HUES48 (cell line): ENCODE data around the gene CNGA3.
"Not testable (repeated sequence)": the region's sequence is repeated elsewhere in the genome, so short reads cannot be mapped to it uniquely, and the experiment has no call there.

Experiments
- H3K27ac ChIP-seq: one replicate; pipeline ENCODE4 v1.7.0; 2013; ENCODE audit warnings: low read depth, low read length, inconsistent platforms
- H3K27me3 ChIP-seq: 2 replicates; pipeline ENCODE4 v1.6.1; 2013; ENCODE audit warnings: mild to moderate bottlenecking, low read length; ENCODE audit not compliant: control insufficient read depth, insufficient read depth
- H3K36me3 ChIP-seq: 2 replicates; pipeline ENCODE4 v1.6.1; 2013; ENCODE audit warnings: low read length; ENCODE audit not compliant: control insufficient read depth, insufficient read depth
- H3K4me1 ChIP-seq: 2 replicates; pipeline ENCODE4 v1.6.1; 2013; ENCODE audit warnings: mild to moderate bottlenecking, low read length; ENCODE audit not compliant: control insufficient read depth, insufficient read depth
- H3K4me3 ChIP-seq: 2 replicates; pipeline ENCODE4 v1.5.1; 2013; ENCODE audit warnings: mild to moderate bottlenecking, low read depth, low read length
- H3K9ac ChIP-seq: 2 replicates; pipeline ENCODE4 v1.6.1; 2013; ENCODE audit warnings: mild to moderate bottlenecking, low read depth, low read length, moderate library complexity
- H3K9me3 ChIP-seq: 2 replicates; pipeline ENCODE4 v1.6.1; 2013; ENCODE audit warnings: low read length; ENCODE audit not compliant: control insufficient read depth, insufficient read depth

CNGA3 gene

DNA sequence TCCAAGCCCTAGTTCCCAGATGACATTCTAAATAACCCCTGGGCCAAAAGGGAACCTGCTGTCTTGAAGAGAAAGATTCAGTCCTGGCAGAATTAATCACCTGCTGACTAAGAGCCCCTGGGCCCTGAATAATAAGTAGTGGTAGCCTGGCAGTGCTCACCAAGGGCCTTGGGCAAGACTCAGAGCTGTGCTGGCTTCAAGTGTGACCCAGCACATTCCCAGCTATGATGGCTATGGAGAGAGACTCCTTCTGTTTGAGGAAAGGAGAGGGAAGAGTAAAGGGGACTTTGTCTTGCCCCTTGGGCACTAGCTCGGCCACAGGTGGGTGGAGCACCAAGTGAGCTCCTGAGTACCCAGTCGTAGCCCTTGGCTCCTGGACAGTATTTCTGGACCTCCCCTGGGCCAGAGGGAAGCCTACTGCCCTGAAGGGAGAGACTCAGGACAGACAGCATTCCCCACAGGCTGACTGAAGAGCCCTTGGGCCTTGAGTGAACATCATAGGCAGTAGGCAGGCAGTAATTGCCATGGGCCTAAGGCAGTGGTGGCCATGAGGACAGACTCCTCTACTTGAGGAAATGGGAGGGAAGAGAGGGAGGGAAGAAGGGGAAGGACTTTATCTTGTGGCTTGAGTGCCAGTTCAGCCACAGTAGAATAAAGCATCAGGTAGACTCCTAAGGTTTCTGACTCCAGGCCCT, 58.4 kb downstream of the CNGA3 start:
- Histone ChIP-seq H3K4me1 (peaks cover 9% of the 10 kb centered on the region), H3K27me3 (no peaks in the 10 kb centered on the region), H3K36me3 (no peaks in the 10 kb centered on the region), H3K27ac (no peak overlapping the region), H3K9ac (no peak overlapping the region), H3K9me3 (no peaks in the 10 kb centered on the region), H3K4me3 (no peak overlapping the region)

DNA sequence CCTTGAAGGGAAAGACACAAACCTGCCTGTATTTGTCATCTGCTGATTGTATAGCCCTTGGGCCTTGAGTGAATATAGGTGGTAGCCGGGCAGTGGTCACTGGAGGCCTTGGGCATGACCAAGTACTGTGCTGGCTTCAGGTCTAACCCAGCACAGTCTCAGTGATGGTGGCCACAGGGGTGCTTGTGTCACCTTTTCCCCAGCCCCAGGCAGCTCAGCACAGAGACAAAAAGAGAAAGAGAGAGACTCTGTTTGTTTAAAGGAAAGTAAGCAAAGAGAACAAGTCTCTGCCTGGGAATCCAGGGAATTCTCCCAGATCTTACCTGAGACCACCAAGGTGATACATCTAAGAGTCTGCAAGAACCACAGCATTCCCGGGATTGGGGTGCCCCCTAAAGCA, 59.0 kb downstream of the CNGA3 start:
- Histone ChIP-seq H3K36me3 (no peaks in the 10 kb centered on the region), H3K27me3 (no peaks in the 10 kb centered on the region), H3K27ac (no peak overlapping the region), H3K9me3 (no peaks in the 10 kb centered on the region), H3K4me3 (no peak overlapping the region), H3K9ac (no peak overlapping the region), H3K4me1 (peaks cover 9% of the 10 kb centered on the region)

GRCh38 chr2:98408155-98408554, 61.9 kb downstream of the CNGA3 start:
- Histone ChIP-seq H3K27me3 (no peaks in the 10 kb centered on the region), H3K36me3 (no peaks in the 10 kb centered on the region), H3K4me3 (no peak overlapping the region), H3K9me3 (peaks cover 2% of the 10 kb centered on the region; the same call in 1 of the 2 replicates), H3K4me1 (peaks cover 9% of the 10 kb centered on the region), H3K27ac (no peak overlapping the region), H3K9ac (no peak overlapping the region)

- peaks cover 9% of the 10 kb centered on the region for H3K4me1 ChIP-seq
- 0 out of 2 replicates have a peak overlapping the region, but pooled peaks have one; percentile 25 for H3K4me3 ChIP-seq
- no peak overlapping the region for H3K27ac ChIP-seq
- H3K9ac ChIP-seq: no peak overlapping the region
- peaks cover 26% of the 10 kb centered on the region for H3K9me3 ChIP-seq
- no peaks in the 10 kb centered on the region for H3K27me3 ChIP-seq
- no peaks in the 10 kb centered on the region for H3K36me3 ChIP-seq
Observed at GRCh38 chr2:98412751-98413458, 66.6 kb downstream of the CNGA3 start.

DNA sequence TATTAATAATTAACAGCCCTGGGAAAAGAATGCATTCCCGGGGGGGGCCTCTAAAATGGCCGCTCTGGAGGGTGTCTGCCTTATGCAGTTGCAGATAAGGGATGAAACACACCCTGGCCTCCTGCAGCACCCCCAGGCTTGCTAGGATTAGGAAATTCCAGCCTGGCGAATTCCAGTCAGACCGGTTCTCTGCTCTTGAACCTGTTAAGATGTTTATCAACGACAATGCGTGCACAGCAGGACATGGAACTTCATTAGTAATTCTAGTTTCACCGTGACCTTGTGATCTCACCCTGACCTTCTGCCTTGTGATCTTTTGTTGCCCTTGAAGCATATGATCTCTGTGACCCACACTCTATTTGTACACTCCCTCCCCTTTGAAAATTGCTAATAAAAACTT, 68.0 kb downstream of the CNGA3 start:
- not testable (repeated sequence) for H3K4me3 ChIP-seq, H3K27me3 ChIP-seq, H3K9ac ChIP-seq, H3K27ac ChIP-seq, H3K36me3 ChIP-seq, H3K4me1 ChIP-seq
- peaks cover 26% of the 10 kb centered on the region for H3K9me3 ChIP-seq

GRCh38 chr2:98415719-98416248, 69.5 kb downstream of the CNGA3 start:
- peaks cover 30% of the 10 kb centered on the region for H3K9me3 ChIP-seq
- H3K36me3 ChIP-seq, H3K27ac ChIP-seq, H3K9ac ChIP-seq, H3K4me3 ChIP-seq, H3K27me3 ChIP-seq, H3K4me1 ChIP-seq: not testable (repeated sequence)

- no peak overlapping the region for H3K9ac ChIP-seq
- no peaks in the 10 kb centered on the region for H3K36me3 ChIP-seq
- no peaks in the 10 kb centered on the region for H3K4me1 ChIP-seq
- H3K4me3 ChIP-seq: no peak overlapping the region
- no peak overlapping the region for H3K27ac ChIP-seq
- H3K9me3 ChIP-seq: peaks cover 32% of the 10 kb centered on the region
- H3K27me3 ChIP-seq: no peaks in the 10 kb centered on the region
Observed at GRCh38 chr2:98416383-98417159, 70.3 kb downstream of the CNGA3 start.

DNA sequence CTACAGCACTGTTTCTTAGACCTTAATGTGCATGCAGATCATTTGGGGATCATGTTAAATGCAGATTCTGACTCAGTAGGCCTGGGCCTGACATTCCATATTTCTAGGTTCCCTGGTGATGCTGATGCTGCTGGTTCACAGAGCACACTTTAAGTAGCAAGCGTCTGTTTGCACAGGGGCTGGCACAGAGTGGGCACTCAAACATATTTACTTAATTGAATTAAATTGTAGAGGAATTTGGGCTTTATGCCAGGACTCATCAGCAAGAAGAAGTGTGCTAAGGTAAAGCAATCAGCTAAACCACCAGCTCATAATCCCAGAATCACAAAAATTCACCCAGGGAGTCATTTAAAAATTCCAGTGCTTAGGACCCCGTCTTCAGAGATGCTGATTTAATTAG, 73.3 kb downstream of the CNGA3 start:
- no peak overlapping the region for H3K27ac ChIP-seq
- H3K9ac ChIP-seq: no peak overlapping the region

GRCh38 chr2:98419977-98420725, 73.9 kb downstream of the CNGA3 start:
- H3K9ac ChIP-seq: no peak overlapping the region
- H3K4me1 ChIP-seq: no peaks in the 10 kb centered on the region
- H3K4me3 ChIP-seq: no peak overlapping the region
- peaks cover 14% of the 10 kb centered on the region for H3K9me3 ChIP-seq
- no peaks in the 10 kb centered on the region for H3K36me3 ChIP-seq
- no peak overlapping the region for H3K27ac ChIP-seq
- no peaks in the 10 kb centered on the region for H3K27me3 ChIP-seq

More for the DNA sequence above, 73.3 kb downstream of the CNGA3 start:
- H3K4me1 ChIP-seq: no peaks in the 10 kb centered on the region
- H3K27me3 ChIP-seq: no peaks in the 10 kb centered on the region
- H3K36me3 ChIP-seq: no peaks in the 10 kb centered on the region
- no peak overlapping the region for H3K4me3 ChIP-seq
- peaks cover 20% of the 10 kb centered on the region for H3K9me3 ChIP-seq

DNA sequence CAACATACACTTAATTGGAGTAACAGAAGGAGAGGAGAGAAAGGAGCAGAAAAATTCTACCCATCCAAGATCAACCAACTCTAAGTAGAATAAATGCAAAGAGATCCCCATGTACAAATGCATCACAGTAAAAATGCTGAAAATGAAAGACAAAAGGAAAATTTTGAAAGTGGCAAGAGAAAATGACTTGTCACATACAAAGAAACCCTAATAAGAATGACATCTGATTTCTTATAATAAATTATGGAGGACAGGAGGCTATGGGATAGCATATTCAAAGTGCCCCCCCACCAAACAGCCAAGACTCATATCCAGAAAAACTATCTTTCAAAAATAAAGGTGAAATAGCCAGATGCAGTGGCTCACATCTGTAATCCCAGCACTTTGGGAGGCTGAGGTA, 76.2 kb downstream of the CNGA3 start:
- no peak overlapping the region for H3K9ac ChIP-seq
- H3K4me1 ChIP-seq: no peaks in the 10 kb centered on the region
- H3K9me3 ChIP-seq: peaks cover 9% of the 10 kb centered on the region
- H3K27me3 ChIP-seq: no peaks in the 10 kb centered on the region
- H3K27ac ChIP-seq: no peak overlapping the region
- no peaks in the 10 kb centered on the region for H3K36me3 ChIP-seq
- H3K4me3 ChIP-seq: no peak overlapping the region
